K562 (cell line): ENCODE results near the gene GPX5. TPM values are rescaled to one million over a fixed set of nuclear protein-coding genes. Genes with fewer than 3 reads are reported as not detected.

ENCODE experiments used
- CBX5 ChIP-seq: IDR thresholded peaks from 2 replicates; pipeline ENCODE4 v1.6.1; 2014; ENCODE audit warnings: low read depth, borderline replicate concordance
- HINFP ChIP-seq: fragments of 450-650 bp; conservative IDR thresholded peaks from 2 replicates; pipeline ENCODE4 v1.6.1; 2016; ENCODE audit warnings: missing genetic modification characterization, low read depth, mild to moderate bottlenecking, control low read depth, missing compliant biosample characterization
- HMG20B ChIP-seq: fragments of 250-450 bp; sonication (Bioruptor Pico); IDR thresholded peaks from 2 replicates; pipeline ENCODE4 v1.5.0; 2021; ENCODE audit warnings: mild to moderate bottlenecking
- RFX5 ChIP-seq: IDR thresholded peaks from 2 replicates; pipeline ENCODE4 v1.6.1; 2011; ENCODE audit warnings: low read depth, mild to moderate bottlenecking, improper control_type of control experiment, low read length
- SOX6 ChIP-seq: fragments of 450-650 bp; IDR thresholded peaks from 2 replicates; pipeline ENCODE4 v1.6.1; 2014; ENCODE audit warnings: mild to moderate bottlenecking
- TCF7L2 ChIP-seq: fragments of 150-350 bp; IDR thresholded peaks from 2 replicates; pipeline ENCODE4 v1.6.1; 2016; ENCODE audit warnings: low read depth, mild to moderate bottlenecking, low read length, moderate library complexity
- polyA plus RNA-seq, 8 experiments: library from polyadenylated mRNA; depleted of rRNA in 4 of 8; stranded (reverse) in 5 of 8; unstranded in 3 of 8; fragments of >200 nt; fragmentation: Nextera tagmentation in 2 of 8; fragmentation: Illumina TruSeq in 1 of 8; extraction: Ambion mirVana in 2 of 8; extraction: Trizol in 1 of 8; gene quantifications; 2 replicates each; pipeline versions ENCODE4 v1.2.1 to v1.2.3, GENCODE V29; 2011 to 2014; ENCODE audit warnings: inconsistent platforms in 1 of 8, missing spikeins in 1 of 8
- total RNA-seq, 7 experiments: library from RNA; depleted of rRNA in 6 of 7; stranded (reverse); fragments of >200 nt in 6 of 7; fragmentation: Illumina TruSeq in 2 of 7; extraction: Trizol in 2 of 7; gene quantifications; 2 replicates each; pipeline versions ENCODE4 v1.2.1 to v1.2.3, GENCODE V29; 2011 to 2021; ENCODE audit warnings: low replicate concordance in 1 of 7
- TF ChIP-seq, protein P1 (sequence below), 2 experiments: fragments of 450-650 bp in 1 of 2; sonication (generic) in 1 of 2; formaldehyde crosslinking in 1 of 2; IDR thresholded peaks; 2 replicates each; pipeline versions ENCODE4 v1.7.1 to v1.9.0; 2016 to 2022; ENCODE audit warnings: inconsistent platforms in 1 of 2, mild to moderate bottlenecking in 1 of 2, missing genetic modification reagents in 1 of 2
- TF ChIP-seq, protein P2 (sequence below): fragments of 450-650 bp; formaldehyde crosslinking; conservative IDR thresholded peaks from 2 replicates; pipeline ENCODE4 v1.4.0; 2022; ENCODE audit warnings: mild to moderate bottlenecking, missing genetic modification characterization
- TF ChIP-seq, protein P3 (sequence below): fragments of 450-650 bp; IDR thresholded peaks from 2 replicates; pipeline ENCODE4 v1.6.1; 2018; ENCODE audit not compliant: partially characterized antibody

The GPX5 gene
- total and polyA plus RNA-seq, 9 of the 15 experiments (the other 6 are each of a cell fraction or from before 2014, with no cell fraction given) = 0.07 to 0.18 (median 0.15) TPM; not detected in 6

DNA sequence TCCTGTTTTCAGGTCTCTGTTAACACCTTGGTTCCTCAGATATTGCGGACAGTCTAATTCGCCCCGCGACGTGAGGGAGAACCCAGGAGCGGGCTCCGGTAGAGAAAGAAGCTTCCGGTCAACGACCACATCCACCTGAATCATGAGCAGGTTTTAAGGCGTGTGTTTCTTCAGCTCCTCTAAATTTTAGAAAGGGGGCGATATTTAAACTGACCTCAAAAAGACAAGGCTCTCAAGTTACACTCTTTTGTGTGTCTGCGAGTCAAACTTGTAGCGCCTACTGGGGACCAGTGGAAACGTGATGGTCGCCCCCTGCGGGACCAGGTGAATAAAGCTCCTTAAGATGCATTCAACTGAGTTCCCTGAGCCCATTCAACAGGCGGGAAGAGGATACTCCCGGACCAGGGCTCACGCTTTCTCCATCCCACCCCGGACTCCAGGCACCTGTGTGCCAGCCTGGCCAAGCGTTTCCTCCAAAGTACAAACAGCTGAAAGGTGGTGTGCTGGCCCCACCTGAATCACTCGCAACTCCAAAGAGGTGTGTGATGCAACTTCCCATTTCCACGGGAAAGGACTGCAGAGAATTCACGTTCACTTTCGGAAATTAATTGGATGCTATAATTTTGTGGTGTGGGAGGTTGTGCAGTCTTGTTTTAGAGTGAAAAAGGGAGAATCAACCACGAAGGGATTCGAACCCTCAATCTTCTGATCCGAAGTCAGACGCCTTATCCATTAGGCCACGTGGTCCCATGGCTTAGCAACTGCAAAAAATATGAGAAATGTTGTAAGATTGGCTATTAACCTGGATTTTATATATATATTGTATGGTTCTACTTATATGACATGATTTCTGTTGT, 17.0 kb downstream of the GPX5 start (continued):
- TF ChIP-seq, protein P1, sequence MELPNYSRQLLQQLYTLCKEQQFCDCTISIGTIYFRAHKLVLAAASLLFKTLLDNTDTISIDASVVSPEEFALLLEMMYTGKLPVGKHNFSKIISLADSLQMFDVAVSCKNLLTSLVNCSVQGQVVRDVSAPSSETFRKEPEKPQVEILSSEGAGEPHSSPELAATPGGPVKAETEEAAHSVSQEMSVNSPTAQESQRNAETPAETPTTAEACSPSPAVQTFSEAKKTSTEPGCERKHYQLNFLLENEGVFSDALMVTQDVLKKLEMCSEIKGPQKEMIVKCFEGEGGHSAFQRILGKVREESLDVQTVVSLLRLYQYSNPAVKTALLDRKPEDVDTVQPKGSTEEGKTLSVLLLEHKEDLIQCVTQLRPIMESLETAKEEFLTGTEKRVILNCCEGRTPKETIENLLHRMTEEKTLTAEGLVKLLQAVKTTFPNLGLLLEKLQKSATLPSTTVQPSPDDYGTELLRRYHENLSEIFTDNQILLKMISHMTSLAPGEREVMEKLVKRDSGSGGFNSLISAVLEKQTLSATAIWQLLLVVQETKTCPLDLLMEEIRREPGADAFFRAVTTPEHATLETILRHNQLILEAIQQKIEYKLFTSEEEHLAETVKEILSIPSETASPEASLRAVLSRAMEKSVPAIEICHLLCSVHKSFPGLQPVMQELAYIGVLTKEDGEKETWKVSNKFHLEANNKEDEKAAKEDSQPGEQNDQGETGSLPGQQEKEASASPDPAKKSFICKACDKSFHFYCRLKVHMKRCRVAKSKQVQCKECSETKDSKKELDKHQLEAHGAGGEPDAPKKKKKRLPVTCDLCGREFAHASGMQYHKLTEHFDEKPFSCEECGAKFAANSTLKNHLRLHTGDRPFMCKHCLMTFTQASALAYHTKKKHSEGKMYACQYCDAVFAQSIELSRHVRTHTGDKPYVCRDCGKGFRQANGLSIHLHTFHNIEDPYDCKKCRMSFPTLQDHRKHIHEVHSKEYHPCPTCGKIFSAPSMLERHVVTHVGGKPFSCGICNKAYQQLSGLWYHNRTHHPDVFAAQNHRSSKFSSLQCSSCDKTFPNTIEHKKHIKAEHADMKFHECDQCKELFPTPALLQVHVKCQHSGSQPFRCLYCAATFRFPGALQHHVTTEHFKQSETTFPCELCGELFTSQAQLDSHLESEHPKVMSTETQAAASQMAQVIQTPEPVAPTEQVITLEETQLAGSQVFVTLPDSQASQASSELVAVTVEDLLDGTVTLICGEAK (IDR thresholded peaks at IDR 0.05) = peak; percentile 85
- TF ChIP-seq, protein P1 (CRISPR knock-in tag; IDR thresholded peaks at IDR 0.05) = no peak
- 0 out of 2 replicates have a peak, but pooled peaks have one; percentile 63 for TF ChIP-seq CBX5
- peak; percentile 65; the same call in 1 of the 2 replicates for TF ChIP-seq RFX5
- TF ChIP-seq, protein P2, sequence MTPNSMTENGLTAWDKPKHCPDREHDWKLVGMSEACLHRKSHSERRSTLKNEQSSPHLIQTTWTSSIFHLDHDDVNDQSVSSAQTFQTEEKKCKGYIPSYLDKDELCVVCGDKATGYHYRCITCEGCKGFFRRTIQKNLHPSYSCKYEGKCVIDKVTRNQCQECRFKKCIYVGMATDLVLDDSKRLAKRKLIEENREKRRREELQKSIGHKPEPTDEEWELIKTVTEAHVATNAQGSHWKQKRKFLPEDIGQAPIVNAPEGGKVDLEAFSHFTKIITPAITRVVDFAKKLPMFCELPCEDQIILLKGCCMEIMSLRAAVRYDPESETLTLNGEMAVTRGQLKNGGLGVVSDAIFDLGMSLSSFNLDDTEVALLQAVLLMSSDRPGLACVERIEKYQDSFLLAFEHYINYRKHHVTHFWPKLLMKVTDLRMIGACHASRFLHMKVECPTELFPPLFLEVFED = peak; percentile 72; the same call in 1 of the 2 replicates
- peak; percentile 81; the same call in 1 of the 2 replicates for TF ChIP-seq SOX6
- TF ChIP-seq HINFP = 0 out of 2 replicates have a peak, but pooled peaks have one; percentile 29
- no peak for TF ChIP-seq HMG20B (CRISPR knock-in tag)
- peak; percentile 65; the same call in 1 of the 2 replicates for TF ChIP-seq TCF7L2
- TF ChIP-seq, protein P3, sequence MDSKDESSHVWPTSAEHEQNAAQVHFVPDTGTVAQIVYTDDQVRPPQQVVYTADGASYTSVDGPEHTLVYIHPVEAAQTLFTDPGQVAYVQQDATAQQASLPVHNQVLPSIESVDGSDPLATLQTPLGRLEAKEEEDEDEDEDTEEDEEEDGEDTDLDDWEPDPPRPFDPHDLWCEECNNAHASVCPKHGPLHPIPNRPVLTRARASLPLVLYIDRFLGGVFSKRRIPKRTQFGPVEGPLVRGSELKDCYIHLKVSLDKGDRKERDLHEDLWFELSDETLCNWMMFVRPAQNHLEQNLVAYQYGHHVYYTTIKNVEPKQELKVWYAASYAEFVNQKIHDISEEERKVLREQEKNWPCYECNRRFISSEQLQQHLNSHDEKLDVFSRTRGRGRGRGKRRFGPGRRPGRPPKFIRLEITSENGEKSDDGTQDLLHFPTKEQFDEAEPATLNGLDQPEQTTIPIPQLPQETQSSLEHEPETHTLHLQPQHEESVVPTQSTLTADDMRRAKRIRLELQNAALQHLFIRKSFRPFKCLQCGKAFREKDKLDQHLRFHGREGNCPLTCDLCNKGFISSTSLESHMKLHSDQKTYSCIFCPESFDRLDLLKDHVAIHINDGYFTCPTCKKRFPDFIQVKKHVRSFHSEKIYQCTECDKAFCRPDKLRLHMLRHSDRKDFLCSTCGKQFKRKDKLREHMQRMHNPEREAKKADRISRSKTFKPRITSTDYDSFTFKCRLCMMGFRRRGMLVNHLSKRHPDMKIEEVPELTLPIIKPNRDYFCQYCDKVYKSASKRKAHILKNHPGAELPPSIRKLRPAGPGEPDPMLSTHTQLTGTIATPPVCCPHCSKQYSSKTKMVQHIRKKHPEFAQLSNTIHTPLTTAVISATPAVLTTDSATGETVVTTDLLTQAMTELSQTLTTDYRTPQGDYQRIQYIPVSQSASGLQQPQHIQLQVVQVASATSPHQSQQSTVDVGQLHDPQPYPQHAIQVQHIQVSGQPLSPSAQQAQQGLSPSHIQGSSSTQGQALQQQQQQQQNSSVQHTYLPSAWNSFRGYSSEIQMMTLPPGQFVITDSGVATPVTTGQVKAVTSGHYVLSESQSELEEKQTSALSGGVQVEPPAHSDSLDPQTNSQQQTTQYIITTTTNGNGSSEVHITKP = peak; percentile 76
